Astrocyte of the cerebellum (primary cell): ENCODE measurements around the gene STAB2.
"Not testable (repeated sequence)": the region's sequence is repeated elsewhere in the genome, so short reads cannot be mapped to it uniquely, and the experiment has no call there.

Experiments used
- DNase-seq: peaks from one replicate; pipeline ENCODE4 v3.0.0-alpha.2; 2011; ENCODE audit warnings: low read depth
- H3K4me3 ChIP-seq: 2 replicates; pipeline ENCODE4 v1.5.1; 2011; ENCODE audit warnings: mild to moderate bottlenecking, low read depth, low read length, moderate library complexity
- CTCF ChIP-seq: IDR thresholded peaks from 2 replicates; pipeline ENCODE4 v1.5.1; 2012; ENCODE audit warnings: low read length, low read depth, moderate library complexity, mild to moderate bottlenecking; ENCODE audit errors: missing control alignments
- in situ Hi-C: cut with HindIII; loops from 2 replicates; pipeline ENCODE4 v1.10.0; 2017; ENCODE audit warnings: low sequenced_read_pairs

STAB2 gene

GRCh38 chr12:103647267-103647666 lies 60.2 kb downstream of the STAB2 start:
- DNase-seq, result peak; percentile 62
- in situ Hi-C loops, result no loop called here
- H3K4me3 ChIP-seq, result no peak overlapping the region
- TF ChIP-seq CTCF, result no peak

DNA sequence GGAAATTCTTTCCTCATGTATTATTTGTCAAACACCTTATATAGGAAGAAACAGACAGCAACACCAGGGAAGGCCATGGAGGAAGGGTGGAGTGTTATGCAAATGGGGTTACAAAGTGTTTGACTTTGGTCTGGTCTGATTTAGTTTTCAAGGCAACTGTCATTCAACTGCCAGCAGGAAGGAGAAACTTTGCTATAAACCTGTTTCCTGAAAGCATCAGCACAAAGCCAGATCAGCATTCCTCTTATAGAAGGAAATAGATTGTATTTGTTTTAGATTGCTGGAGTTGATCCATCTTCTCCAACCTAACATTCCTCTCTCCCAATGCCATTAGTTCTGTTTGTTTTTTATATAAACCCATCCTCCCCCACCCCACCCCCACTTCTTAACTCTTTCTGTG lies 65.7 kb downstream of the STAB2 start:
- in situ Hi-C loops, result no loop called here
- DNase-seq, result no peak
- no peak for TF ChIP-seq CTCF

DNA sequence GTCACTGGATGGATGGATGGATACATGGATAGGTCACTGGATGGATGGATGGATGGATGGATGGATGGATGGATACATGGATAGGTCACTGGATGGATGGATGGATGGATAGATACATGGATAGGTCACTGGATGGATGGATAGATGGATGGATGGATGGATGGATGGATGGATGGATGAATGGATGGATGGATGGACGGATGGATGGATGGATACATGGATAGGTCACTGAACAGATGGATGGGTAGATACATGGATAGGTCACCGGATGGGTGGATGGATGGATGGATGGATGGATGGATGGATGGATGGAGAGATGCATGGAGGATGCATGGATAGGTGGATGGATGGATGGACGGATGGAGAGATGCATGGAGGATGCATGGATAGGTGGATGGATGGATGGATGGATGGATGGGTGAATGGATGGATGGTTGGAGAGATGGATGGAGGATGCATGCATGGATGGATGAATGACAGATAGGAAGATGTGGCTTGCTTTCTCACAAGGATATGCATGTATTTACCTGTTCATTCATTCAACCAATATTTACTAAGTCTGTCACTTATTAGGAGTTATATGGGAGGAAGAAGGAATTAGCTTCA lies 66.6 kb downstream of the STAB2 start:
- DNase-seq, H3K4me3 ChIP-seq, in situ Hi-C loops: not testable (repeated sequence)

More for the DNA sequence above, 65.7 kb downstream of the STAB2 start:
- no peak overlapping the region for H3K4me3 ChIP-seq

- TF ChIP-seq CTCF, result no peak
- H3K4me3 ChIP-seq, result no peak overlapping the region
- in situ Hi-C loops, result no loop called here
- no peak for DNase-seq
Measured at GRCh38 chr12:103654816-103655215, 67.7 kb downstream of the STAB2 start.

DNA sequence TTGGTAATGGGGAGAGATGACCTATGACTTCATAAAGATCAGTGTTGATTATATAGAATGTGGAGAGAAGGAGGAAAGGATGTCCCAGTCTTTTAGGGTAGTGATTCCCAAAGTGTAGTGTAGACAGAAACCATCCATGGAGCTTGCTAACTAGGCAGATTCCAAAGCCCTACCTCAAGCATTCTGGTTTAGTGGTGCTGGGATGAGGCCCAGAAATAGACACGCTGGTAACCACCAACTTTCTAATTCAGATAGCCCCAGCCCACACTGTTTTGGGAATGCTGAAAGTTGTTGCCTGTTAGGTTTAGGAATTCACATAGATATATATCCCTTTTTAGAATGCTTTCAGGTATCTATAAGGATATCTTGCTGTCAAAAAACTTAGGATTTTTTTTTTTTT lies 69.2 kb downstream of the STAB2 start:
- TF ChIP-seq CTCF, result no peak
- H3K4me3 ChIP-seq, result no peak overlapping the region
- in situ Hi-C loops, result no loop called here
- DNase-seq, result no peak

- in situ Hi-C loops, result no loop called here
- no peak for TF ChIP-seq CTCF
Measured at GRCh38 chr12:103657331-103657730, 70.3 kb downstream of the STAB2 start.

DNA sequence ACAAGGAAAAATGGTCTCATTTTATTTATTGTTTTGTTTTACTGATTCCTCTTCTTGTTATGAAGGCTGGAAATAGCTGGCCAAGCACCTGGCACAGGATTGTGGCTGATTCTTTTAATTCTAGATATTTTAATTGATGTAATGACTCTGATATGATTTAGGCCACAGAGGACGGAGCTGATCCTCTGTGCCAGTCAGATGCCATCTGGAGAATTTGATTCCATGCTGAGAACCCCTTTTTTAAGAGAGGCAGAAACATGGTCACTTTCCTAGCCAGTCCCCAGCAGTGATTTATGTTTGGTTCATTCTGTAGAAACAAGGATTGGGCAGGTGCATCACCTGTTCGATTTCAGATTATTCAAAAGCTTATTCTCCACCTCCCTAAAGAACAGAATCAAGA lies 77.6 kb downstream of the STAB2 start:
- no peak for DNase-seq
- in situ Hi-C loops, result loop anchor here (5.0 kb wide), 1 partner anchor 62 kb away; no protein-coding TSS in a partner anchor

More at GRCh38 chr12:103657331-103657730, 70.3 kb downstream of the STAB2 start:
- no peak overlapping the region for H3K4me3 ChIP-seq
- no peak for DNase-seq

More for the DNA sequence above, 77.6 kb downstream of the STAB2 start:
- no peak for TF ChIP-seq CTCF
- no peak overlapping the region for H3K4me3 ChIP-seq
